Fibroblast of the aortic adventitia (primary cell): ENCODE measurements around the gene KCNQ5. TPM values are rescaled to one million over a fixed set of nuclear protein-coding genes. Genes with fewer than 3 reads are reported as not detected.

Source experiments
- DNase-seq: peaks from one replicate; pipeline ENCODE4 v3.0.0-alpha.2; 2010; ENCODE audit warnings: low read depth
- H3K4me3 ChIP-seq: 2 replicates; pipeline ENCODE4 v1.5.1; 2011; ENCODE audit warnings: low read depth, mild to moderate bottlenecking, control low read depth, low read length, moderate library complexity
- small RNA-seq: library from RNA; depleted of rRNA; stranded (forward); fragments of <200 nt; gene quantifications from one replicate; pipeline ENCODE3, GENCODE V24; 2012
- total RNA-seq: library from RNA; depleted of rRNA; stranded (reverse); fragments of >200 nt; gene quantifications from 2 replicates; pipeline ENCODE4 v1.2.3, GENCODE V29; 2012; ENCODE audit warnings: low replicate concordance
- TF ChIP-seq, protein P1 (sequence below): IDR thresholded peaks from 2 replicates; pipeline ENCODE4 v1.5.1; 2011; ENCODE audit warnings: mild to moderate bottlenecking, low read length, control low read depth, inconsistent platforms; ENCODE audit not compliant: insufficient read depth

The KCNQ5 gene
- total RNA-seq, 1 donor = 9.4 TPM

DNA sequence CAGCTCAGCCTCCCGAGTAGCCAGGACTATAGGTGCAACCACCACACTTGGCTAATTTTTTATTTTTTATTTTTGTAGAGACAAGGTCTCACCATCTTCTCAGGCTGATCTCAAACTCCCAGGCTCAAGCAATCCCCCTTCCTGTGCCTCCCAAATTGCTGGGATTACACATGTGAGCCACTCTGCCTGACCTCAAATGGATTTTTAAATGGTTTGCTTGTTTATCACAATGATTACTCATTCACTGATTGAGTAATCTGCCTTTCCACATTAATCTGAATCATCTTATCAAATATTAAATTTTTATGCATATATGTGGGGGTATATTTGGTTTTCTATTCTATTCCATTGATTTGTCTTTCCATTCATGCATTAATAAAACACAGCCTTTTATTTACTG is 612.9 kb downstream of the KCNQ5 start:
- peak; percentile 71 for DNase-seq
- TF ChIP-seq, protein P1, sequence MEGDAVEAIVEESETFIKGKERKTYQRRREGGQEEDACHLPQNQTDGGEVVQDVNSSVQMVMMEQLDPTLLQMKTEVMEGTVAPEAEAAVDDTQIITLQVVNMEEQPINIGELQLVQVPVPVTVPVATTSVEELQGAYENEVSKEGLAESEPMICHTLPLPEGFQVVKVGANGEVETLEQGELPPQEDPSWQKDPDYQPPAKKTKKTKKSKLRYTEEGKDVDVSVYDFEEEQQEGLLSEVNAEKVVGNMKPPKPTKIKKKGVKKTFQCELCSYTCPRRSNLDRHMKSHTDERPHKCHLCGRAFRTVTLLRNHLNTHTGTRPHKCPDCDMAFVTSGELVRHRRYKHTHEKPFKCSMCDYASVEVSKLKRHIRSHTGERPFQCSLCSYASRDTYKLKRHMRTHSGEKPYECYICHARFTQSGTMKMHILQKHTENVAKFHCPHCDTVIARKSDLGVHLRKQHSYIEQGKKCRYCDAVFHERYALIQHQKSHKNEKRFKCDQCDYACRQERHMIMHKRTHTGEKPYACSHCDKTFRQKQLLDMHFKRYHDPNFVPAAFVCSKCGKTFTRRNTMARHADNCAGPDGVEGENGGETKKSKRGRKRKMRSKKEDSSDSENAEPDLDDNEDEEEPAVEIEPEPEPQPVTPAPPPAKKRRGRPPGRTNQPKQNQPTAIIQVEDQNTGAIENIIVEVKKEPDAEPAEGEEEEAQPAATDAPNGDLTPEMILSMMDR = no peak
- H3K4me3 ChIP-seq = no peak overlapping the region

DNA sequence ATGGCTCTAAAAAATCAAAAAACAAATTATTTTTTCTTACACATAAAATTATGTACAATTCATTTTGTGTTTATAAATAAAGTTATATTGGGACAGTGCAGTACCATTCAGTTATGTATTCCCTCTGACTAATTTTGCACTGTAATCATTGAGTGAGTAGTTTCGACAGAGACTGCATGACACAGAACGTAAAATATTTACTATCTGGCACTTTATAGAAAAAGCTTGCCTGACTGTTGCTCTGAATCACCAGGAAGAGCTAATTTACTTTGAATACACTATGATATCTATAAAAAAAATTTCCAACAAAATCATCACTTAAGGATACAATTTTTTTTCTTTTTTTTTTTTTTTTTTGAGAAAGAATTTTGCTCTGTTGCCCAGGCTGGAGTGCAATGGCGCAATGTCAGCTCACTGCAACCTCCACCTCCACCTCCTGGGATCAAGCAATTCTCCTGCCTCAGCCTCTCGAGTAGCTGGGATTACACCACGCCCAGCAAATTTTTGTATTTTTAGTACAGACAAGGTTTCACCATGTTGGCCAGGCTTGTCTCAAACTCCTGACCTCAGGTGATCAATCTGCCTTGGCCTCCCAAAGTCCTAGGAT is 614.4 kb downstream of the KCNQ5 start:
- no peak overlapping the region for H3K4me3 ChIP-seq
- DNase-seq = peak; percentile 94
- TF ChIP-seq, protein P1 = no peak

DNA sequence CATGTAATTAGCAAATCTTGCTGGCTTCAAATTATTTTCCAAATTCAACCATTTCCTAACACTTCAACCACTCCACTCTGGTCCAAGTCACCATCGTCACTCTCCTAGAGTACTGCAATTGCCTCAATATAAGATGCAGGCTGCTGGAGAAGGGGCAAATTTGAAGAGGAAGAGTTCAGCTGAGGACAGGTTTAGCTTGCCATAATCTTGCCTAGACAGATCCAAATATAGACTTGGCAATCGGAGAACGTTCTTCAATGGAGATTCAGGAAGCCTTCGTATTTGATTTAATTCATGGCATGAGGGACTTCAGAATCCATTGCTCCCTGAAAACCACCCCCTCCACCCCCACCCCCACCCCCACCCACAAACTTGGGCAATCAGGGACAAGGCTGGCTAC is 618.9 kb downstream of the KCNQ5 start:
- no peak for DNase-seq
- TF ChIP-seq, protein P1 = no peak
- no peak overlapping the region for H3K4me3 ChIP-seq

DNA sequence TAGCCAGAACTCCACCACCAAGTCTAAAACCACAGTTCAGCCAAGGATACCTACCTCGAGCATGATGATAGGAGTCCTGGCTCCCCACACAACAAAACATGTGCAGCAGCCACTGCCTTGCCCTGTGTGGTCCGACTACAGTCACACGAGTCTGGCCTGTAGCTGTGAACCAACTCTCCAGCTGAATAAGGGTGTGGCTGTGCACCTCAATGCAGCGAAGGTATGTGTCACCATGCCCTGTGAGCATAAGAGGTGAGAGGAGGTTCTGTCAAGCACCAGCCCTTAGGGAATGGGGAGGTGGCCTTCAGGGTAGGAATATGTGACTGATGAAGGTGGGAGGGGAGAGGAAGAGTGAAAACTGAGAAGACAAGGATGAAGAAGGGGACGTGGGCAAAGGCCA is 620.1 kb downstream of the KCNQ5 start:
- H3K4me3 ChIP-seq = no peak overlapping the region
- TF ChIP-seq, protein P1 = no peak
- DNase-seq = no peak

Small RNA genes within 50 kb of the gene (small RNA-seq; reads per million reads assigned to genes)
- gene MIR4282 = not detected
